NCI-H146 treated with DMSO at 0.1 percent for 48 hours (cell line): ENCODE data around the gene CACNA1B.
"Not testable (repeated sequence)": the region's sequence is repeated elsewhere in the genome, so short reads cannot be mapped to it uniquely, and the experiment has no call there.

Experiments used
- DNase-seq: peaks from one replicate; lab custom pipeline; 2025; ENCODE audit not compliant: unreplicated experiment; lab: John Stamatoyannopoulos, UW

Gene CACNA1B

DNA sequence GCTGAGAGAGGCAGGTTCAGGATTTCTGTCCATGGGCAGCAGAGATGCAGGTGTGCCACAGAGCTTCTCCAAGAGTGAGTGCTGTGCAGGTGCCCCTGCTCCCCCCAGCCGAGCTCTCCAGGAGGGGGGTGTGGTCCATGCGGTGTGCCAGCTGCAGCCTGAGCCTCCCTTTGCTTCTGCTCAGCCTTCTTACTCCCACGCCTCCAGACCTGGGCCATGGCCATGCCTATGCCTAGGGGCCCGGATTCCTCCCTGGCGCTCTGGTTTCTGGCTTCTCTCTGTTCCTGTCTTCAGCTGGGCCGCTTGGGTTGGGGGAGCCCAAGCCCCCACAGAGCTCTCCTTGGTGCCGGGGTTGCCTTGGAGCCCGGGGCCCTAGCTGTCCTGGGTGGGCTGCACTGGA lies 133.3 kb downstream of the CACNA1B start:
- DNase-seq, result peak; percentile 8

DNA sequence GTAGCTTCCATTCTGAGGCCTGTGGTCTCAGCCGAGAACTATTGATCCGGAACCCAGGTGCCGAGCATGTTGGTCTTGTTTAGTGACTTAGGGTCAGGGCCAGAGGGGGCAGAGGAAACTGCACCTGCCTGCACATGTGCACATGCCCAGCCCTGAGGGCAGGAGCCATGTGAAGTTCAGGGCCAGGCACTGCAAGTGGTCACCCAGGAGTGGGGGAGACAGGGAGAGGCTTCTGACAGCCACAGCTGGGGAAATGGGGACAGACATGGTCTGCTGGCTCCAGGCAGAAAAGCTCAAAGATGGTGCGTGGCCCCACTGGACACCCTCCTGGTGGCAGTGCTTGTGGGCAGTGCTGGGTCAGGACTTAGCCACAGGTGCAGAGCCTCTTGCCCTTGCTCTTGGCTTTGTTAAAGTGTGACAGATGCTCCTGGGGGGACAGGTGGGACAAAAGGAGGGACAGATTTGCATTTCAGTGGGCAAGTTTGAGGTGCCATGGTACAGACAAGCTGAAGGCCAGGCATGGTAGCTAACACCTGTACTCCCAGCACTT lies 134.4 kb downstream of the CACNA1B start:
- no peak for DNase-seq

DNA sequence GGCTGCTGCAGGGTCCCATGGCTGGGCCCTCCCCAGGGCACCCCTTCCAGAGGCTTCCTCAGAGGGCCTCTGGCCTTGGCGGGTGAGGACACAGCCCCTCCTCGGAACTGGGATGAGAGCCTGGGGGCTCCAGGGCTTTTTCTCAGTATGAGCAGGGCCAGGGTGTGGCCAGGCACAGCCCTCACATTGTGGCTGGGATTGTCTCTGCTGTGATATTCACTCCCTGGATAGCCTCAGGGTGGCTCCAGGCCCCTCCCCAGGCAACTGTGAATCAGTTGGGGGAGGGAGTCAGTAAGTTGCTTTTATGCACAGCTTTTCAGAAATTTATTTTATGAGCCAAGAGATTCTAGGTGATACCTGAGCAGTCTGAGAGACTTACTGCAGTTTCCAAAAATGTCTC lies 135.7 kb downstream of the CACNA1B start:
- DNase-seq, result no peak

DNA sequence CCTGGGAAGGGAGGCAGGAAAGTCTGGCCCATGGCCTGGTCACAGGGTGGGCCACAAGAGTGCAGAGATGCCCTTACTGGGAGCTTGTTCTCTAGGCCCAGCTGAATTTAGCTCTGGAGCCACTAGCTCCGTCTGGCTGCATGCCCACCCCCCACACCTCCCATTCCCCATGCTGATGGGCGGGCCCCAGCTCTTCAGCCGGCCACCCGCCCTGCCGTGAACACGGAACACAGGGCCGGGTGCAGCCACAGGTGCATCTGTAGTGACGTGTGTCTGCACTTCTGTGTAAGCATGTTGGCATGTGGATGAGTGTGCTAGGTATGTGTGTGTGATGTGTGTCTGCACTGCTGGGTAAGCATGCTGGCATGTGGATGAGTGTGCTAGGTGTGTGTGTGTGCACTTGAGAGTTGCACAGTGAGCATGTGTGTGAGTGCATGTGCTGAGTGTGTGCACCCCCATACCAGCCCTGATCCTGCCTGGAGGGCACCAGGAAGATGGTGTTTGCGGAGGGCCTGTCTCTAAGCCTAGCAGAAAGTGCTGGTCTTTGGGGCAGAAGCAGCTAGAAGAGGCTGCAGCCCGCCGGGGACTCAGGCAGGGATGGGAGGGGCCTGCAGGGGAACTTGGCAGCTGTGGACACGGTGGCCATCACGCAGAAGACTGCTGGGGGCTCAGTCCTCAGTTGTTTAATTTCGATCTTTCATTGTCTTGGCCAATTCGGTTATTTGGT lies 136.4 kb downstream of the CACNA1B start:
- no peak for DNase-seq

DNA sequence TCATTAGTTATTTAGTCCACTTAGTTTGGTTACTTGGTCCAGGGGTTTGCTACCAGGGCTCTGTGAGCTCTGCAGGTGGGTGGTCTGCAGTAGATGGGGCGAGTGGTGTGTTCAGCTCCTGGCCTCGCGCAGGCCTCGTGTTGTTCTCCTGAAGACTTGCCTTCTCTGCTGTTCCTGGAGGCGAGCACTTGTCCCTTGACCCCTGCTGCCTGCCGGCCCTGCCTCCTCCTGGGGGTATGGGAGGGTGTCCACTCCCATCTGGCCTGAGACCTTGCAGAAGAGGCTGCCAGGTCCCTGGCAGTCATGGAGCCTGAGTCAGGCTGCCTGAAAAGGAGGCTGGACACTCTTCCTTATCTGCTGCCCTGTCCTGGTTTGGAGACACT lies 137.0 kb downstream of the CACNA1B start:
- no peak for DNase-seq

DNA sequence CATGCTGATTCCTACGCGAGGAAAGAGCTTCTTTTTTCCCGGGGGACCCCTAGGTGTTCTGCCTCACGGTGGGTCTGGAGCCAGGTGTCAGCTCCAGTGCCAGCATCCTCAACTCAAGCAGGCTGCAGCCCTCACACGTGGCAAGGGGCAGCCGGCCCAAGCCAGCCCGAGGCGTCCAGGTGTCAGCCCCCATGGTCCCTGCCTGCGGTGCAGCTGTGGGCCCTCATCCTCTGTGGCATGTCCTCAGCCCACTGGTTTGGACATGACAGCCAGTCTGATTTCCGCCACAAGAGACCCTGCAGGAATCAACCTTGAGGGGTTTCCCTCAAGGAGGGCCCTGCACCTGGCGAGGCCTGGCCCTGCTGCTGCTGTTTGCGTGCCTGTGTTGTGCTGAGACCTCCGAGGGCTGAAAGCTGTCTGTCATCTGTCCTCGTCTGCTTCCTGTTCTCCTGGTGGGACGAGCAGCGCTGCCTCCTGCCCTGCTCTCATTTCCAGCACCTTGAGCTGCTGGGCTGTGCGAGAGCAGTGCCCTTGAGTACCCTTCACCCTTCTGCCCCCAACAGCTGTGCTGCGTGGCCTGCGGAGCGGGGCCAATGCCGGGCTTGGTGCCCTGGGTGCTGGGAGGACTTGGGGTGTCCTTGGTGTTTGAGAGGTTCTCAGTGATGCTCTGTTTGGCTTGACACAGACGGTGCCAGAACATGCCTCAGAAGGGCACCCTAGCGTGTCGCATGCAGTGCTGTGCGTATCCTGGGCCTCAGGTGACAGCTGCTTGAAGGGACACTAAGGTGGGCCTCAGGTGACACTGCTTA lies 137.6 kb downstream of the CACNA1B start:
- no peak for DNase-seq

DNA sequence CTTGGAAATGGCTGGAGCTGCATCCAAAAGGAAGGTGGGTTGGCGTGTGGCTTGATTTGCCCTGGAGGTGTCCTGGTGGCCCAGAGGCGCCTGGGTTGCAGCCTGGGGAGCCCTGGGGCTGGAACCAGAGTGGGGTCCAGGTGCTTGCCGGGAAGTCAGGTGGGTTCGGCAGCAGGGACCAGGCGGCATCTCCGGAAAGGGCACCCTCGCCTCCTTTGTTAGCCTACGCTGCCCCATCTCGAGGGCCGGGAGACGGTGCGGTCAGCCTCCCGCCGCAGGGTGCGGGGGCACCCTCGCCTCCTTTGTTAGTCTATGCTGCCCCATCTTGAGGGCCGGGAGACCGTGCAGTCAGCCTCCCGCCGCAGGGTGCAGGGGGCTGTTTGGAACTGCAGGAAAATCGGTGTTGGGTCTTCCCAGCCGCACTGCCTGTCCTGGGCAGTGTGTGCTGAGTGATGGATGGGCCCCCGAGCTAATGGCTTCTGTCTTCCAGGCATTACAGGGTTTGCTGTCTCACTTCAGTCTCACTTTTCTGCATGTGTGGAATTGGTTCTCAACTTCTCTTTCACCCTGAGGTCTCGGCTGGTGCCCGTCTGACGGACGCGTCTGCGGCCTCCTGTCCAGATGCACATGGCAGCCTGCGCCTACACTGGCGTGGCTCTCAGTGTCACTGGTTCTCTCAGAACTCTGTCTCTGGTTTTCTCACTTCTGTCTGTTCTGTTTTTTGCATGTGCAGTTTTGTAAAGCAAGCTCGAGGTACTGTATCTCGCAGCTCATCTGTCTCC lies 139.0 kb downstream of the CACNA1B start:
- DNase-seq, result no peak

DNA sequence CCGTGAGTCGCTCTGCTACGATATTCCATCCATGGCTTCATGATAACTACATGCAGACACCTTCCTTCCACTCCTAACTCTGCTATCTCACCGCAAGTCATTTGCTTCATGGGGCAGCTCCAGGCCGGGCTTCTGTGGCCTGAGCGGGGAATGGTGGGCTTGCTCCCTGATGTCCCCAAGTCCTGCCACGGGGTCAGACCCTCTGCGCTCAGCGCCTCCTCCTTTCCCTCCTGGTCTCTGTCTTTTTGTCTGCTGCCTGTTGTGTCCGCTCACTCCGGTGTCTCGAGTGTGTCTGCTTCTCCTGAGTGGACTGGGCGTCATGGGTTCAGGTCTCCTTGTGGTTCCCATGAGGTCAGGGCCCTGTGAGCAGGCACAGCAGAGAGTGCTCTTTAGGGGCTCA lies 139.6 kb downstream of the CACNA1B start:
- no peak for DNase-seq

DNA sequence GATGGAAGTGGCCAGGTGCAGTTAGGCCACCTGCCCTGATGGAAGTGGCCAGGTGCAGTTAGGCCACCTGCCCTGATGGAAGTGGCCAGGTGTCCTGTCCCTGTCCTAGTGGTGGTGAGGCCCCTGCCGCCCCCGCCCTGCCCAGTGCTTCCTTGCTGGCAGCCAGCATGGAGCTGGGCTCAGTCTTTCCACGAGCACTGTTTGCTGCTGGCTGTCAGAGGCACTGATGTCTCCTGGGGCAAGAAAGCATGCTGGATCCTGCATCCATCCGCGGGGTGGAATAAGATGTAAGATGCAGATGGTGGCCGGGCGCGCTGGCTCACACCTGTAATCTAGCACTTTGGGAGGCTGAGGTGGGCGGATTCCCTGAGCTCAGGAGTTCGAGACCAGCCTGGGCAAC lies 141.9 kb downstream of the CACNA1B start:
- DNase-seq, result not testable (repeated sequence)

DNA sequence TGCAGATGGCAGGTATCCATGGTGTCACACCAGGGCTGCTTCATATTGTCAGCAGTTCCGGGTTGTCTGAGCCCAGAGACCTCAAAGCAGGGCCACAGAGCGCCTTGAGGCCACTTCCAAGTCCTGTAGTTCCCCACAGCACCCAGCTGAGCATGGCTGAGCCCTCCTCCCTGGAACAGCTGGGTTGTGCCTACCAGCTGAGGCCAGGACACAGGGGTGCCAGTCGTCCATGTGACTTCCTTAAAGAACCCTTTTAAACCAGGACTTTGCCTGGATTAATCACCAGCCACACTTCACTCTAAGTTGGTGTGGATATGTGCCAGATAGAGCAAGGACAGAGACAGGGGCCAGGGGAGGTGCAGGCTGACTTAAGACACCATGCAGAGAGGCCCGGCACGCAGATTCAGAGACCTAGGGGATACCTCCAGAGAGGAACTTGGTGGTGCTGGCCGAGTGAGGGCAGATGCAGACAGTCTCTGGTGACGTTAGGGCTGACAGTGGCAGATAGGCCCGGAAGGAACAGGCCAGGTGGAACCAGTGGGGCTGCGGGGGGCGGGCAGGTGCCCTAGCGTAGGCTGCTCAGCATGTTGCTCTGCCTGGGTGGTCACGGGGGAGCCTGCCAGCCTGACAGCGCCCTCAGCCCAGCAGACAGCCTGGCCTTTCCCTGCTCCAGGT lies 142.7 kb downstream of the CACNA1B start:
- no peak for DNase-seq

DNA sequence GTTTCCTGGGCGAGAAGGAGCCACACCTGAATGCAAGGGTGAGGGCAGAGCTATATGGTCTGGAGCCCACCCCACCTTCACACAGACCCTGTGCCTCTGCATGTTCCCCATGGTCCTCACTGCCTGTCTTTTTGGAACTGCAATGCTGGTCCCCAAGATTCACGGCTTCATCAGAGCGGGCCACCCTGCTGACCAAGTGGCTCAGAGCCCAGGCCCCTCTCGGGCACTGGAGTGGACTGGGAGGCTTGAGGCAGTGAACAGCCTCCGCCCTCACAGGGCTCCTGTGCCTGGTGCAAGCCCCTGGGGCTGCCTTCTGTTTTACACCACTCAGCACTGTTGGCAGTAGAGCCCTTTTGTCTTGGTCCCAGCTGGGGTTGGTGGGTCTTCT lies 143.2 kb downstream of the CACNA1B start:
- DNase-seq, result no peak

DNA sequence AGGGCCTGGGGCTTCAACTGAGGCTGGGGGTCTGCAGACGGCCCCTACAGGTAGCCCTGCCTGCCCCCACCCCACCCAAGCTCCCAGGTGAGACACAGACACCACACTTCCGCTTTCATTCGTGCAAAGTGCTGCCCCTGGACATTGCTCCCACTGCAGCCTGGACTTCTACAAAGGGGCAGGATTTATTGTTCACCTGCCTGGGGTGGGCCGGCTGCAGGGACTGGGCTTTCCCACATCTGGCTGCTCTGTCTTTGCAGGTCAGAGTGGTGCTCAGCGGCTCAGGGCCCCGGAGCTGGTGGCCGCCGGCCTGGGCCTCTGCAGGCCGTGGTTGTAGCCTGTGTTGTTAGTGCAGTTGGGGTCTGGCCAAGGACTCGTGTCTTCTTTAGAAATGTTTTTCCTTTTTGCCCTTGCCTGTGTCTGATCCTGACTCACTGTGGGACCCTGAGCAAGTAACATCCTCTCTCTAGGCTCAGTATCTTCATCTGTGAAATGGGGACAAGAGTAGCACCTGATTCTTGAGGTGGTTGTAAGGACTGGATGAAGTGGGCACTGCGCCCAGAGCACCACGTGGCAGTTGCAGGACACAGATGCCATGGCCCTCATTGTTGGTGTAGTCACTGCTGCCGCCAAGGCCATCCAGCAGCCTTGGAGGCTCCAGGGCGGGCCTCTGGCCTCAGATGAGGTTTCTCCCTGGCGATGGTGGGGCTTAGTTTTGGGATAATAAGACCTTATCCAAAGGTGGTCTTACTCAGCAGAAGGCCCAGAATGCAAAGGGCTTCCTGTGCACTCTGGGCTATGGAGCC lies 143.9 kb downstream of the CACNA1B start:
- DNase-seq, result no peak

DNA sequence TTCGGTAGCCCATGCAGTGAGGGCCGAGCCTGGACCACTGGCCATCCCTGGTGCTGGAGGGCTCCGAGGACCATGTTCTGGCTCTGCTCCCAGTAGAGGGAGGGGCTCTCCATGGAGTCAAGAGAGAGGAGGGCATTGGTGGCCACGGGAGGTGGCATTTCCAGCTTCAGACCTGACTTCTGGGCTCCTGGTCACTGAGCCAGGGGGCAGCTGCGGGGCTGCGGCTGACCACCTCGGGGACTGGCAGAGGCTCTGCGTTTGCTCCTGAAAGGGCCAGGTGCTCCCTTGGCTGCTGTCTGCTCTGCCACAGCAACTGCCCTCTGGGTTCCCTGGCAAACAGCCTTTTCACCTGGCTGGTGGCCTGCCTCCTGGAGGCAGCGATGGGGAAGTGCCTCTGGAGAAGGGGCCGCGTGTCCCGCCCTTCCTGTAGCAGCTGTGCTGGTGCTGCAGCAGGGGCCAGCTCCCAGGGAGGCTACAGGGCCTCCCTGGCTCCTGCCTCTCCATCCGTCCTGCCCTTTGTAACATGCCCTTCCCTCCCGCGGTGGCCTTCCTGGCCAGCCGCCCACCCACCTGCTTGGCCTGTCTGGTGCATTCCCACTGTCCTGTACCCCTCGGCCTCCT lies 144.6 kb downstream of the CACNA1B start:
- no peak for DNase-seq

DNA sequence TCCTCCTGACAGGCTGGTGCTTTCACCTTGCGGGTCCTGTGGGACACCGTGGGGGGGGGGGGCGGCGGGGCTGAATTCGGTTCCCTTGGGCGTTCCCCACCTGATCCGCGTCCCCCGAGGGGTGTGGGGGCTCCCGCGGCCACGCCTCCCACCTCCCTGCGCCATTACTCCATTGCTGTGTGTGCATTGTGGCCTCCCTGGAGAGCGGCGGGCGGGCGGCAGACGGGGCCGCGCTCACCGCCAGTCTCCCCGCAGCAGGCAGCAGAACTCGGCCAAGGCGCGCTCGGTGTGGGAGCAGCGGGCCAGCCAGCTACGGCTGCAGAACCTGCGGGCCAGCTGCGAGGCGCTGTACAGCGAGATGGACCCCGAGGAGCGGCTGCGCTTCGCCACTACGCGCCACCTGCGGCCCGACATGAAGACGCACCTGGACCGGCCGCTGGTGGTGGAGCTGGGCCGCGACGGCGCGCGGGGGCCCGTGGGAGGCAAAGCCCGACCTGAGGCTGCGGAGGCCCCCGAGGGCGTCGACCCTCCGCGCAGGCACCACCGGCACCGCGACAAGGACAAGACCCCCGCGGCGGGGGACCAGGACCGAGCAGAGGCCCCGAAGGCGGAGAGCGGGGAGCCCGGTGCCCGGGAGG lies 145.3 kb downstream of the CACNA1B start:
- DNase-seq, result no peak

DNA sequence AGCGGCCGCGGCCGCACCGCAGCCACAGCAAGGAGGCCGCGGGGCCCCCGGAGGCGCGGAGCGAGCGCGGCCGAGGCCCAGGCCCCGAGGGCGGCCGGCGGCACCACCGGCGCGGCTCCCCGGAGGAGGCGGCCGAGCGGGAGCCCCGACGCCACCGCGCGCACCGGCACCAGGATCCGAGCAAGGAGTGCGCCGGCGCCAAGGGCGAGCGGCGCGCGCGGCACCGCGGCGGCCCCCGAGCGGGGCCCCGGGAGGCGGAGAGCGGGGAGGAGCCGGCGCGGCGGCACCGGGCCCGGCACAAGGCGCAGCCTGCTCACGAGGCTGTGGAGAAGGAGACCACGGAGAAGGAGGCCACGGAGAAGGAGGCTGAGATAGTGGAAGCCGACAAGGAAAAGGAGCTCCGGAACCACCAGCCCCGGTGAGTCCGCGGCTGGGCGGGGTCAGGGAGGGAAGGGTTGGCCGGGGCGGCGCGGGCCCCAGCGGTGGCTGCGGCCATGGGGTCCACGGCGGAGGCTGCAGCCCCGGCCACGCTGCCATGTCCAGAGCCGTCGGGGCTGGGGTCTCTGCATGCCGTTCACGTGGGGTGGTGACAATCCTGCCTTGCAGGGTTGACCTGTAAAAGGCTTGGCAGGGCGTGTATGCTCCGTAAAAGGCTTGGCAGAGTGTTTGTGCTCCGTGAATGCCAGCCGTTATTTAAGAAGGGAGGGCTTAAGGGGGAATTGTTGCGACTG lies 146.0 kb downstream of the CACNA1B start:
- DNase-seq, result no peak

DNA sequence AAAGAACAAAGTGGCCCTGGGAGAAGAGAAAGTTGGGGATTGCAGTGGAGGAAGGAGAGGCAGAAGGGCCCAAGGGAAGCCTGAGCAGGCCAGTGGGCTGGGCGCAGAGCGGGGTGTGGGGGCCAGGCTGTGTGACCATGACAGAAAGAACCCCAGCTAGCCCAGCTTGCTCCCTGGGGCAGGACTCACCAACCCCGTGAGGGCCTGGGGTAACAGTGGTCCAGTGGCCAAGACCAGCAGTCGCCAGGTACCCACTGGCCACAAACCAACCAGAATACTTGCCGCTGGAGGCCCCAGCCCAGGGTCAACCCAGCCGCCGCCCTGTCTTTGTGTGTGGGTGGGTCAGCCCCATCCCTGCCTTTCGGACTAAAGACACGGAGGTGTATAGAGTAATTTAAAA lies 146.5 kb downstream of the CACNA1B start:
- no peak for DNase-seq

DNA sequence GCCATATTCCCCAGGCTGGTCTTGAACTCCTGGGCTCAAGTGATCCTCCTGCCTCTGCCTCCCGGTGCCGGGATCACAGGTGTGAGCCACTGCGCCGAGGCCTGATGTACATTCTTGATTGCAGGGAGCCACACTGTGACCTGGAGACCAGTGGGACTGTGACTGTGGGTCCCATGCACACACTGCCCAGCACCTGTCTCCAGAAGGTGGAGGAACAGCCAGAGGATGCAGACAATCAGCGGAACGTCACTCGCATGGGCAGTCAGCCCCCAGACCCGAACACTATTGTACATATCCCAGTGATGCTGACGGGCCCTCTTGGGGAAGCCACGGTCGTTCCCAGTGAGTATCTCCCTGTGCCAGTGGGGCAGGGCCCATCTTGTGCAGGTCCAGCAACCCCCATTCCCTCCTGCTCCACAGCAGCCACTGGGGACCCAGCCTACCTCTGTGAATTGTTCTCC lies 147.3 kb downstream of the CACNA1B start:
- no peak for DNase-seq

DNA sequence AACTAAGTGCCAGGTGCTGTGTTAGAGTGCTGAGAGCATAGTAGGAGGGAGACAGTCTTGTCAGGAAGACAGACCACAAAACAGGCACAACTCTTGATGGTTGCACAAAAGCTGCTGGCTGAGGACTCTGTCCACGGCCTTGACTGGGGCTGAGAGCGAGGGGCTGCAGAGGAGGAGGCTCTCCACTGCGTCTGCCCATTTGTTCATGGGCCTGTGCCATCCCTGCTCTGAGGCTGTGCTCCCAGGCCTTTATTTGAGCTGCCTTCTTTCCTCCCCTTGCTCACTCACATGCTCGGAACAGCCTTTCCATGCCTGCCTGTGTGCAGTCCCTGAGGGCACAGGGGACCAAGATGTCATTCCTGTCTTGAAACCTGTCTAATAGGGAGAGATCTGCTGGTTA lies 147.8 kb downstream of the CACNA1B start:
- DNase-seq, result no peak
